Trophoblast cell (in vitro differentiated cells and primary cell): ENCODE results near the gene RHCG.

Experiments used
- DNase-seq, 2 donors: peaks; one replicate each; pipeline ENCODE4 v3.0.0-alpha.2; 2016
- H2AFZ ChIP-seq: 2 replicates; pipeline ENCODE4 v1.6.1; 2013; ENCODE audit warnings: low read length, moderate library complexity, mild to moderate bottlenecking; ENCODE audit not compliant: insufficient read depth, poor library complexity
- H2AK5ac ChIP-seq: 2 replicates; pipeline ENCODE4 v1.6.1; 2013; ENCODE audit warnings: mild to moderate bottlenecking, low read length
- H2BK120ac ChIP-seq: 2 replicates; pipeline ENCODE4 v1.6.1; 2013; ENCODE audit warnings: low read length, mild to moderate bottlenecking, moderate library complexity; ENCODE audit not compliant: insufficient read depth, poor library complexity
- H2BK12ac ChIP-seq: 2 replicates; pipeline ENCODE4 v1.6.1; 2013; ENCODE audit warnings: mild to moderate bottlenecking, low read length, moderate library complexity
- H2BK5ac ChIP-seq: 2 replicates; pipeline ENCODE4 v1.6.1; 2013; ENCODE audit warnings: low read length, low read depth, moderate library complexity, mild to moderate bottlenecking; ENCODE audit not compliant: poor library complexity
- H3K14ac ChIP-seq: 2 replicates; pipeline ENCODE4 v1.6.1; 2013; ENCODE audit warnings: mild to moderate bottlenecking, low read length
- H3K18ac ChIP-seq: 2 replicates; pipeline ENCODE4 v1.6.1; 2013; ENCODE audit warnings: mild to moderate bottlenecking, low read length
- H3K23ac ChIP-seq: 2 replicates; pipeline ENCODE4 v1.6.1; 2013; ENCODE audit warnings: low read length
- H3K27ac ChIP-seq: 2 replicates; pipeline ENCODE4 v1.5.1; 2013; ENCODE audit warnings: low read depth, mild to moderate bottlenecking, inconsistent platforms, low read length, moderate library complexity
- H3K27me3 ChIP-seq: 2 replicates; pipeline ENCODE4 v1.6.1; 2013; ENCODE audit warnings: inconsistent platforms, mild to moderate bottlenecking, low read length, moderate library complexity; ENCODE audit not compliant: insufficient read depth
- H3K36me3 ChIP-seq, 2 experiments: 1 replicate in 1 of 2; 2 replicates in 1 of 2; pipeline ENCODE4 v1.6.1; 2013; ENCODE audit warnings: low read length in 2 of 2, mild to moderate bottlenecking in 2 of 2, moderate library complexity in 1 of 2; ENCODE audit not compliant: insufficient read depth in 2 of 2, control insufficient read depth in 1 of 2
- H3K4ac ChIP-seq: 2 replicates; pipeline ENCODE4 v1.6.1; 2013; ENCODE audit warnings: low read depth, mild to moderate bottlenecking, low read length, moderate library complexity
- H3K4me1 ChIP-seq, 2 experiments: 1 replicate in 1 of 2; 2 replicates in 1 of 2; pipeline ENCODE4 v1.6.1; 2013; ENCODE audit warnings: low read length in 2 of 2, mild to moderate bottlenecking in 2 of 2, moderate library complexity in 1 of 2; ENCODE audit not compliant: insufficient read depth in 2 of 2, control insufficient read depth in 1 of 2
- H3K4me2 ChIP-seq: 2 replicates; pipeline ENCODE4 v1.6.1; 2013; ENCODE audit warnings: inconsistent platforms, mild to moderate bottlenecking, low read length, moderate library complexity
- H3K4me3 ChIP-seq: 2 replicates; pipeline ENCODE4 v1.5.1; 2013; ENCODE audit warnings: mild to moderate bottlenecking, low read depth, low read length, inconsistent platforms
- H3K79me1 ChIP-seq: one replicate; pipeline ENCODE4 v1.6.1; 2013; ENCODE audit warnings: low read length
- H3K79me2 ChIP-seq: 2 replicates; pipeline ENCODE4 v1.6.1; 2013; ENCODE audit warnings: low read length, mild to moderate bottlenecking; ENCODE audit not compliant: control insufficient read depth, insufficient read depth, poor library complexity
- H3K9ac ChIP-seq: 2 replicates; pipeline ENCODE4 v1.6.1; 2013; ENCODE audit warnings: mild to moderate bottlenecking, low read length
- H3K9me3 ChIP-seq: 2 replicates; pipeline ENCODE4 v1.6.1; 2013; ENCODE audit warnings: low read depth, mild to moderate bottlenecking, control low read depth, inconsistent platforms, low read length; ENCODE audit not compliant: insufficient read depth
- H4K12ac ChIP-seq: 2 replicates; pipeline ENCODE4 v1.6.1; 2013; ENCODE audit warnings: low read depth, mild to moderate bottlenecking, low read length, moderate library complexity
- H4K8ac ChIP-seq: 2 replicates; pipeline ENCODE4 v1.6.1; 2013; ENCODE audit warnings: low read depth, mild to moderate bottlenecking, low read length, moderate library complexity
- H4K91ac ChIP-seq: one replicate; pipeline ENCODE4 v1.6.1; 2013; ENCODE audit warnings: low read depth, mild to moderate bottlenecking, low read length, moderate library complexity
- WGBS: extraction: QIAGEN DNeasy Blood & Tissue Kit; methylation state at CpG from one replicate; pipeline ENCODE4 v1.1.7; 2013; ENCODE audit warnings: missing lambda C conversion rate; ENCODE audit not compliant: insufficient read length, insufficient coverage; ENCODE audit errors: extremely low coverage; 5-methylcytosine and 5-hydroxymethylcytosine counted together

Gene RHCG

DNA sequence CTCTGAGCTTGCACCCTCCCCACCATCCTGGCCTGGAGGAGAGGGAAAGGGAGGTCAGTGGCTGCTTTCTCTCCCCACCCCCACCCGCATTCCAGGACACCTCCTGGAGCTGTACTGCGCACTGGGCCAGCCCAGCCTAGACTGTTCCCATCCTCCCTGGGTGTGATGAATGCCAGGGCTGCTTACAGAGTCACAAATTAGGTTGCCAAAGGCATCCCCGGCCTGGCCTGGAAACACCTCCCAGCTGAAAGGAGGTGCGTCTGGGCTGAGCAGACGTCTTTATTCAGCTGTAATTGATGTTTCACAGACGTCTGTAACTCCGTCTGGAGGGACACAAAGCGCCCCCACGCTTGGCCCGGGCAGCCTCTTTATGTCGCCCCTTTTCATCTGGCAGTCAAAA, 47.6 kb downstream of the RHCG start:
- H2BK120ac ChIP-seq: peak overlapping the region; percentile 66
- H3K36me3 ChIP-seq: no peaks in the 10 kb centered on the region
- no peaks in the 10 kb centered on the region for H3K79me2 ChIP-seq
- H2BK5ac ChIP-seq: peak overlapping the region; percentile 75
- H4K91ac ChIP-seq: peak overlapping the region; percentile 93
- H3K4me2 ChIP-seq: peak overlapping the region; percentile 13
- no peak overlapping the region for H3K4me3 ChIP-seq
- no peak overlapping the region for H3K4ac ChIP-seq
- no CpG with 5 or more reads among the region's 11 CpGs for WGBS
- no peak overlapping the region for H3K23ac ChIP-seq
- no peak overlapping the region for H2BK12ac ChIP-seq
- peaks cover 28 to 39% of the 10 kb centered on the region in 2 experiments for H3K4me1 ChIP-seq
- H4K8ac ChIP-seq: no peak overlapping the region
- DNase-seq: no peak
- H3K9ac ChIP-seq: no peak overlapping the region
- H3K27me3 ChIP-seq: no peaks in the 10 kb centered on the region
- no peak overlapping the region for H2AK5ac ChIP-seq
- H3K79me1 ChIP-seq: peaks cover 10% of the 10 kb centered on the region
- no peak overlapping the region for H2AFZ ChIP-seq
- no peak overlapping the region for H4K12ac ChIP-seq
- no peak overlapping the region for H3K14ac ChIP-seq
- H3K9me3 ChIP-seq: no peaks in the 10 kb centered on the region
- peak overlapping the region; percentile 70 for H3K27ac ChIP-seq
- H3K18ac ChIP-seq: no peak overlapping the region

DNA sequence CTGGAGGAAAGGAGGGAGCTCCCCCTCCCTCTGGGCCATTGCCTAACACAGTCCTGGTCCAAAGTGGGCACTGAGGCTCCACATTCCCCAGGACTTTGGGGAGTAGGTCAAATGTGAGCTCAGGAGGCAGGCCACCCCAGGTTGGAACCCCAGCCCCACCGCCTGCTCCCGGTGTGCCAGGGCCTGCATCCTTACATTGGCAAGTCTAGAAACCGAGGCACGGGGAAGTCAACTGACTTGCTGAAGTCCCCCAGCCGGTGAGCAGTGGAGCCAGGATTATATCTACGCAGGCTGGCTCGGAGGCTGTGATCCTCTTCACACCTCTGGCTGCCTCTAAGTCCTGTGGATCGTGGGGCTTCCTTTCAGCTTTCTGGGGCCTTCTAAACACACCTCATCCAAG, 48.7 kb downstream of the RHCG start:
- H2BK120ac ChIP-seq: no peak overlapping the region
- H3K4me2 ChIP-seq: no peak overlapping the region
- H3K4ac ChIP-seq: no peak overlapping the region
- no CpG with 5 or more reads among the region's 8 CpGs for WGBS
- no peak overlapping the region for H2AFZ ChIP-seq
- H3K9me3 ChIP-seq: no peaks in the 10 kb centered on the region
- H3K79me1 ChIP-seq: peaks cover 10% of the 10 kb centered on the region
- H3K4me3 ChIP-seq: no peak overlapping the region
- no peak overlapping the region for H2BK5ac ChIP-seq
- no peaks in the 10 kb centered on the region for H3K27me3 ChIP-seq
- no peak overlapping the region for H3K18ac ChIP-seq
- no peak overlapping the region for H3K27ac ChIP-seq
- H4K91ac ChIP-seq: peak overlapping the region; percentile 56
- no peak overlapping the region for H2AK5ac ChIP-seq
- no peak for DNase-seq
- H3K36me3 ChIP-seq: no peaks in the 10 kb centered on the region
- peak overlapping the region; percentile 39 for H2BK12ac ChIP-seq
- H3K9ac ChIP-seq: no peak overlapping the region
- H3K14ac ChIP-seq: no peak overlapping the region
- H4K8ac ChIP-seq: no peak overlapping the region
- no peak overlapping the region for H4K12ac ChIP-seq
- H3K4me1 ChIP-seq: peaks cover 28 to 39% of the 10 kb centered on the region in 2 experiments
- H3K79me2 ChIP-seq: no peaks in the 10 kb centered on the region
- H3K23ac ChIP-seq: no peak overlapping the region

DNA sequence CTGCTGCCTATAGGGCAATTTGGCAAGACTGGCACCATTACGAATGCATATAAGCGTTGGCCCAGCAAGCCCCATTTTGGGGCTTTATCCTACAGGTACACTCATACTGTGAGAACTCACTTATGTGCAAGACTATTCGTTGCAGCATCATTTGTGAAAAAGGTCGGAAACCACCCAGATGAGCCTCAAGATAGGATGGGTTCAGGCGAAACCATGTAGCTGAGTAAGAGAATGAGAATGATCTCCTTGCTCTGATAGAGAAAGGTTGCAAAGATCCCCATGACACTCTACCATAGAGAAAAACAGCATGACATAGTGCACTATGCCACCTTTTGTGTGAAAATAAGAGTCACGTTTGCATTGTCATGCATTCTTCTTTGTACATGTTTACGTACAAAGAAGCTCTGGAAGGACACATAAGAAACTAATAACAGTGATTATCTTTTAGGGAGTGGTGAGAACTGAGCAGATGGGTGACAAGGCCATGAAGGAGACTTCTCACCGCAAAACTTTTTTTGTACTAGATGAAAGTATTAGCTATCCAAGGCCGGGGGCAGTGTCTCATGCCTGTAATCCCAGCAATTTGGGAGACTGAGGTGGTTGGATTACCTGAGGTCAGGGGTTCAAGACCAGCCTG, 50.0 kb downstream of the RHCG start:
- H3K36me3 ChIP-seq: no peaks in the 10 kb centered on the region
- H3K4me2 ChIP-seq: no peak overlapping the region
- no peak overlapping the region for H4K12ac ChIP-seq
- no peak overlapping the region for H3K23ac ChIP-seq
- no peaks in the 10 kb centered on the region for H3K27me3 ChIP-seq
- H3K9me3 ChIP-seq: no peaks in the 10 kb centered on the region
- H3K79me2 ChIP-seq: no peaks in the 10 kb centered on the region
- no peak overlapping the region for H2BK12ac ChIP-seq
- H3K4ac ChIP-seq: no peak overlapping the region
- no peak overlapping the region for H3K27ac ChIP-seq
- DNase-seq: peak; percentile 34 to 48
- H3K18ac ChIP-seq: no peak overlapping the region
- H3K14ac ChIP-seq: no peak overlapping the region
- H2BK5ac ChIP-seq: no peak overlapping the region
- H2AFZ ChIP-seq: no peak overlapping the region
- H3K4me1 ChIP-seq: peaks cover 28 to 39% of the 10 kb centered on the region in 2 experiments
- H4K91ac ChIP-seq: no peak overlapping the region
- no peak overlapping the region for H3K4me3 ChIP-seq
- no peak overlapping the region for H2AK5ac ChIP-seq
- no peak overlapping the region for H2BK120ac ChIP-seq
- WGBS: no CpG with 5 or more reads among the region's 9 CpGs
- no peak overlapping the region for H3K9ac ChIP-seq
- H4K8ac ChIP-seq: no peak overlapping the region
- peaks cover 10% of the 10 kb centered on the region for H3K79me1 ChIP-seq

DNA sequence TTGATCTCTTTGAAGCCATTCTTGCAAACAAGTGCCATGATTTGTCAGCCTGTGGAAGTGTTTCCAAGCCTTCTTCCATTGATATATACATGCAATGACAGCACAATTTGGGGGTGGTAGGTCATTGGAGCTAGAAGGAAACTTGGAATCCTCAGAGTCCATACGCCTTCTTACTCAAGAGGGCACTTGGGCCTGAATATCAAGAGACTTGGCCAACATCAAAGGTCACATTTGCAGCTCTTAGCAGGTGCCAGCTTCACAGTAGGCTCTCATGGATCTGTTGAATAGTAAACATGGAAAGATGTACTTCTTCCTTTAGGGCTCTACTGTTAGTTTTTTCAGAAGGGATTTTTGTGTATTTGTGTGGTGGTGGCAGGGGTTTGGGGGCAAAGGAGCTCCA, 50.9 kb downstream of the RHCG start:
- no peak overlapping the region for H3K27ac ChIP-seq
- H3K4me2 ChIP-seq: no peak overlapping the region
- no peaks in the 10 kb centered on the region for H3K27me3 ChIP-seq
- no peak overlapping the region for H2BK12ac ChIP-seq
- no CpG with 5 or more reads among the region's 1 CpG for WGBS
- H3K9ac ChIP-seq: no peak overlapping the region
- no peak overlapping the region for H3K23ac ChIP-seq
- no peaks in the 10 kb centered on the region for H3K36me3 ChIP-seq
- no peak overlapping the region for H2BK120ac ChIP-seq
- no peak for DNase-seq
- H3K4me1 ChIP-seq: peaks cover 28 to 39% of the 10 kb centered on the region in 2 experiments
- H3K4ac ChIP-seq: no peak overlapping the region
- peaks cover 9% of the 10 kb centered on the region for H3K79me1 ChIP-seq
- H4K8ac ChIP-seq: no peak overlapping the region
- no peaks in the 10 kb centered on the region for H3K9me3 ChIP-seq
- H2AFZ ChIP-seq: no peak overlapping the region
- no peak overlapping the region for H4K91ac ChIP-seq
- no peak overlapping the region for H4K12ac ChIP-seq
- H3K18ac ChIP-seq: no peak overlapping the region
- H2BK5ac ChIP-seq: no peak overlapping the region
- no peak overlapping the region for H2AK5ac ChIP-seq
- no peak overlapping the region for H3K4me3 ChIP-seq
- H3K79me2 ChIP-seq: no peaks in the 10 kb centered on the region
- H3K14ac ChIP-seq: no peak overlapping the region
